Hematopoietic multipotent progenitor cell treated with erythropoietin and hydrocortisone succinate and interleukin-3 and kit ligand, for 4 days (in vitro differentiated cells): ENCODE results near the gene MTURN.

Source experiments
- DNase-seq: peaks from one replicate; pipeline ENCODE4 v3.0.0-alpha.2; 2015

Gene MTURN

DNA sequence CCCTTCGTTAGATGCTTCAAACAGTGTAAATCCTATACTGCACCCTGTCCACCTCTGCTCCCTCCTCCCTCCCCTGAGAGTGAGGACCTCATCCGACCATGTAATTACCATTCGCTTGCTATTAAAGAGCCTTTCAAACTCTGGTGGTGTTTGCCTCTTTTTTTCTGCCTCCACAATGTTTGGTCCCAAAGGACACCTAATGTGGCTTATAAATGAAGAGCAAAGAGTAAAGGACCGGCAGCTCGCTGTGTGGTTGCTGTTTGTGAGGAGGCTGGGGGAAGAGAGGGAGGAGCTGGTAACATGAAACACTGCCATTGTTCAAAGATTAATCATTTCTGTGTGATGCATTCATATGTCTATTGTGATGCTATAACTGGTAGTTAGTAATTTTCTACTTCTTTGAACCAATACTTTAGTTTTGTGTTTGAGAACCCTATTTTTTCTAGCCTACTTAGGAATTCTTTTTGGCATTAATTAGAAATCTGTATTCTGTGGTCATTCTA is 27.9 kb downstream of the MTURN start:
- no peak for DNase-seq

DNA sequence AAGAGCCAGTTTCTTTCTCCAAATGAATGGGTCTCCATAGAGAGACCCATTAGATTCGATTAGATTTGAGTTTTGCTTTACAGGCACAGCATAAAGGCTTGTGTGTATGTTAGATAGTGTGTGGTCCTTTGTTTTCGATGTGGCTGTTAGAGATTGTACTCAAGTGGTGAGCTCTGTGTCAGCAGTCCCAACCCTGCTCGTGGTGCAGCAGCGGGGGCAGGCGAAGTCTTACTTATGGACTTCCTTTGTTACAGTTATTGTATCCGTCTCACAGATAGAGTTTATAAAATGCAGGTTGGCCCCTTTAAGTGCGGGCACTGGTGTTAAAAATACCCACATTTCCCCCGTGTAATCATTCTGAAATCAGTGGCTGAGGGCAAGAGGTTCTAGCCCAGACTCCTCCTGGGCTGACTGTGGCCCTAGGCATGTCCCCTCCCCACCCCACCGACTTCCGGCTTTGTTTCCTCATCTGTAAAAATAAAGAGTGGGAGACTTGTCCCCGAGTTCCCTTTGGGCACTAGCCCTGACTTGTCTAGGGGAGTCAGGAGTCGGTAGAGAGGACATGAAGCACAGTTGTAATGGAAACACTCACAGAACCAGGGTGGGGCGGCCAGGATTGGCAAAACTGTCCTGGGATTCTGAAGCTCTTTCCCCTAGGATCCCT is 28.6 kb downstream of the MTURN start:
- peak; percentile 89 for DNase-seq

- DNase-seq: peak; percentile 85
Measured at GRCh38 chr7:30164567-30164966, 29.8 kb downstream of the MTURN start.

- no peak for DNase-seq
Measured at GRCh38 chr7:30165590-30165989, 30.8 kb downstream of the MTURN start.

DNA sequence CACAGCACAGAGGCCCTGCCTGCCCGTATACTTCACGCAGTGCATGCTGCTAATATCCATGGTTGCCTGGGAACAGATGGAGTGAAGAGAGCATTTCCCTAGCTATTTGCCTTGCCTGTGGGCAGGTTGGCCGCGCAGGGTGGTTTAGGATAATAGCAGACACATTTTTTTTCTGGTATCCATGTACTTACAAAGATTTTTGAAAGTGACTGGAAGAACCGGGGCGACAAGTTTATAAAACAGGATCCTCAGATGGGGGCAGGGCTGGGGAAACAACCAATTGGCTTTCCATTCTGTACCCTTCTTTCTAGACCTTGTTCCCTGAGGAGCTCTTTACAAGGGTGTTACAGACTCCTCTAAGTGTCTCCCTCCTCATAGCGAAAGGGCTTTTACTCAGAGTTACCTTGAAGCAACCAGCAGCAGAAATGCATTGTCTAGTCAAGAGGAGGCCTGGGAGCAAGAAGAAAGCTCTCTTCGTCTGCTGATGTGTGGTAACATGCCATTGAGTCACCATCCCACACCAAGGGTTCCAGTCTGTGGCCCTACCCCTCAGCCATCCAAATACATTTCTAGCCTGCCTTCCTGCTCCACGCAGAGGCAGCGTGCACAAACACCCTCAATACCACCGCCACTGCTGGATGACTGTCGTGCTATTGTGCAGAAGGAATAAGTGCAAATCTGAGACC is 31.5 kb downstream of the MTURN start:
- DNase-seq: no peak

DNA sequence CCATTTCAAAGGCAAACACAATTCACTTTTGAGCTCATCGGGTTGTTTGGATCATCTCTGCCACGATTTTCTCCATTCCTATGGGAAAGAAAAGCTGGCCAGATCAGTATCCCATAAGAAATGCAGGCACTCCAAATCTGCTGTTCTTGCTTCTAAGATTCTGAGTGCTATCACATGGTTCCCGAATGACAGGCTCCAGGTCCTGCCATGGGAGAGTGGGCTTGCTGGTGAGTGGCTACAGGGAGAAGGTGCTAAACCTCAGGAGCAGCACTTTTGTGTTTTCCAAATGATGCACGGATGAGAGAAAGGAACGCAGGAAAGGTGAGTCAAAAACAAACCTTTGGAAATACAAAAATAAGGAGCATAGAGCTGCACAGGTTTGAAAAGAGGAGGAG is 32.1 kb downstream of the MTURN start:
- DNase-seq: no peak

- no peak for DNase-seq
Measured at GRCh38 chr7:30167901-30168300, 33.1 kb downstream of the MTURN start.

- no peak for DNase-seq
Measured at GRCh38 chr7:30168835-30169573, 34.2 kb downstream of the MTURN start.

- no peak for DNase-seq
Measured at GRCh38 chr7:30169579-30169978, 34.8 kb downstream of the MTURN start.

GRCh38 chr7:30170476-30171205 is 35.9 kb downstream of the MTURN start:
- no peak for DNase-seq

DNA sequence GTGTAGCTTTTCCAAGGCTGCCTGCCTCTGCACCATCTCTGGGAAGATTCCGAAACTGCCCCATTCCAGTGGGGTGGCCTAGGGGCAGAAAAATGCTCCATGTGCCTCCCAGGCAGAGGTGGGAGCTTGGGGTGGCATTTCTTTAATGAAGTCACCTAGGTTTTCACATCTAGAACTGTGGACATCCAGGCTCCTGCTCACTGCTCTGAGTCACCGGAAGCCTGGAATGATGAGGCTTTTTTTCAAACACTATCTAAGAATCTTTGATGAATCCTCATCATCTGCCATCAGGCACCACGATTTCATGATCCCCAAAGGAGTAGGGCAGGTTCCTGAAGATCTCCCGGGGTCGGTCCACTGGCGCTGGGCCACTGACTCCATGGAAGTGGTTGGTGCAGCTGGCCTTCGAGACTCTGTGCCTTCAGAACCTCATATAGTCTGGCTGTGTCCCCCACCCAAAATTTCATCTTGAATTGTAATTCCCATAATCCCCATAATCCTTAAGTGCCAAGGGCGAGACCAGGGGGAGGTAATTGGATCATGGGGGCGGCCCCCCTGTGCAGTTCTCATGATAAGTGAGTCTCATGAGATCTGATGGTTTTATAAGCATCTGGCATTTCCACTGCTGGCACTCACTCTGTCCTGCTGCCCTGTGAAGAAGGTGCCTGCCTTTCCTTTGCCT is 37.1 kb downstream of the MTURN start:
- DNase-seq: no peak

DNA sequence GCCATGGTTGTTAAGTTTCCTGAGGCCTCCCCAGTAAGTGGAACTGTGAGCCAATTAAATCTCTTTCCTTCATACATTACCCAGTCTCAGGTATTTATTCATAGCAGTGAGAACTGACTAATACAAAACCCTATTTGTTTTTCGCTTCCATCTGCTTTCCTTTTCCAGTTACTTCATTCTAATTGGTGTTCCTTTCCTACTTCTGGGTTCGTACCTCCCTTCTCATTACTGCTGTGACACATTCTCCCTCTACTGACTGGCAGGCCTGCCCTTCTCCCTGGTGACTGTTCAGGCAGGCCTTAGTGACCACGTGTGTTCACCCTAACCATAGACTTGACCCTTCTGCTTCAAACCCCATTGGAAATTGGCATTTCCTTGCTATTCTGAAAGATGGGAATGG is 37.7 kb downstream of the MTURN start:
- no peak for DNase-seq

GRCh38 chr7:30173058-30173897 is 38.5 kb downstream of the MTURN start:
- DNase-seq: peak; percentile 42

GRCh38 chr7:30175180-30175579 is 40.4 kb downstream of the MTURN start:
- no peak for DNase-seq

- no peak for DNase-seq
Measured at GRCh38 chr7:30175636-30176147, 40.9 kb downstream of the MTURN start.

GRCh38 chr7:30176463-30177109 is 41.8 kb downstream of the MTURN start:
- DNase-seq: no peak

GRCh38 chr7:30177186-30177585 is 42.4 kb downstream of the MTURN start:
- no peak for DNase-seq

DNA sequence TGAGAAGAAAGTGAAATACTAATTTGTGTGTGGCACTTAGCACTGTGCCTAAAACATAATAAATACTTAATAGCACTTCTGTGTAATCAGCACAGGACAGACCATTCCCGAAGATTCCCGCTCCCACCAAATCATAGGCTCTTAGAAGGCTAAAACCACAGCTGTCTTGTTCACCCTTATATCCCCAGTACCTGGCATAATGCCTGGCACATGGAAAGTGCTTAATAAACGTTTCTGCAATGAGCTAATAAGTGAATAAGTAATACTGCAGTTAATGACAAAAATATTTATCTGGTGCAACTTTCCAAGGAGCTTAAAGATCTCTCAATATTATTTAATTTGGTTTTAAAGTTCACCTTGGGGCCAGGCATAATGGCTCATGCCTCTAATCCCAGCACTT is 43.2 kb downstream of the MTURN start:
- DNase-seq: no peak

- DNase-seq: no peak
Measured at GRCh38 chr7:30178748-30179436, 44.1 kb downstream of the MTURN start.

- no peak for DNase-seq
Measured at GRCh38 chr7:30180718-30181117, 45.9 kb downstream of the MTURN start.
